ENCODE measurements around the gene SCN5A. TPM values are rescaled to one million over a fixed set of nuclear protein-coding genes. Genes with fewer than 3 reads are reported as not detected.

Gene SCN5A
- total RNA-seq, 2 donors from 2014 or later: 4.5 to 5.6 TPM

DNA sequence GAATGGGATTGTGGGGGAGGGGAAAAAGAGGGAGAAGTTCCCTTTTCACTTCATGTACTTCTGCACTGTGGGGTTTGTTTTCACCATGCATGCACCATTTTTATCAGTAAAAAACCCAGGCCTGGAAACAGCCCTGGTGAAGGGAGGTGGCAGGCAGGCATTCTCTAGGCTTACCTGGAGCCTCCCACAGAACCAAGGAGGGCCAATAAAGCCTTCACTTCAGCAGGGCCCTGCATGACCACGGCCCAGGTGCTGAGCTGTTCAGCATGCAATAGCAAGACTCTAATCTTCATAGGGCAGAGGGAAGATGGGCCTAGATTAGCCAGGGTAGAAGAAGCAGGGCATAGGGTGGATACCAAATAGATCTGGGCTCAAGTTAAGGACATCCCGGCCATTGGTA lies 49.6 kb downstream of the SCN5A start:
- H3K27ac Mint-ChIP-seq: no peak overlapping the region
- peaks cover 5% of the 10 kb centered on the region for H3K4me1 ChIP-seq (ENCODE audit: control insufficient read depth, insufficient read depth, low read length)
- H3K4me1 Mint-ChIP-seq: peaks cover 17% of the 10 kb centered on the region
- no peaks in the 10 kb centered on the region for H3K36me3 Mint-ChIP-seq (ENCODE audit: low read depth)
- H3K9me3 ChIP-seq (ENCODE audit: control insufficient read depth, low read length): peaks cover 12% of the 10 kb centered on the region
- H3K27ac ChIP-seq (ENCODE audit: low read depth, low read length): no peak overlapping the region
- H3K9me3 Mint-ChIP-seq: peaks cover 5% of the 10 kb centered on the region
- H3K27me3 Mint-ChIP-seq (ENCODE audit: insufficient read depth): peaks cover 26% of the 10 kb centered on the region
- TF ChIP-seq, protein P1, sequence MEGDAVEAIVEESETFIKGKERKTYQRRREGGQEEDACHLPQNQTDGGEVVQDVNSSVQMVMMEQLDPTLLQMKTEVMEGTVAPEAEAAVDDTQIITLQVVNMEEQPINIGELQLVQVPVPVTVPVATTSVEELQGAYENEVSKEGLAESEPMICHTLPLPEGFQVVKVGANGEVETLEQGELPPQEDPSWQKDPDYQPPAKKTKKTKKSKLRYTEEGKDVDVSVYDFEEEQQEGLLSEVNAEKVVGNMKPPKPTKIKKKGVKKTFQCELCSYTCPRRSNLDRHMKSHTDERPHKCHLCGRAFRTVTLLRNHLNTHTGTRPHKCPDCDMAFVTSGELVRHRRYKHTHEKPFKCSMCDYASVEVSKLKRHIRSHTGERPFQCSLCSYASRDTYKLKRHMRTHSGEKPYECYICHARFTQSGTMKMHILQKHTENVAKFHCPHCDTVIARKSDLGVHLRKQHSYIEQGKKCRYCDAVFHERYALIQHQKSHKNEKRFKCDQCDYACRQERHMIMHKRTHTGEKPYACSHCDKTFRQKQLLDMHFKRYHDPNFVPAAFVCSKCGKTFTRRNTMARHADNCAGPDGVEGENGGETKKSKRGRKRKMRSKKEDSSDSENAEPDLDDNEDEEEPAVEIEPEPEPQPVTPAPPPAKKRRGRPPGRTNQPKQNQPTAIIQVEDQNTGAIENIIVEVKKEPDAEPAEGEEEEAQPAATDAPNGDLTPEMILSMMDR (conservative IDR thresholded peaks at IDR 0.05): no peak
- no peak overlapping the region for H3K4me3 Mint-ChIP-seq
- H3K4me3 ChIP-seq (ENCODE audit: low read length): no peak overlapping the region
- DNase-seq: peak; percentile 14
- WGBS, 2 experiments (ENCODE audit: insufficient coverage in 1 of 2, insufficient read length in 1 of 2): 93 to 96% methylated on average over 2 of the region's 2 CpGs
- H3K27me3 ChIP-seq (ENCODE audit: control insufficient read depth, insufficient read depth, low read length, poor library complexity, severe bottlenecking): no peaks in the 10 kb centered on the region
- no peaks in the 10 kb centered on the region for H3K36me3 ChIP-seq (ENCODE audit: control insufficient read depth, insufficient read depth, low read length)
- no peak overlapping the region for H3K9ac ChIP-seq (ENCODE audit: extremely low read depth, low read length, poor library complexity, severe bottlenecking)

DNA sequence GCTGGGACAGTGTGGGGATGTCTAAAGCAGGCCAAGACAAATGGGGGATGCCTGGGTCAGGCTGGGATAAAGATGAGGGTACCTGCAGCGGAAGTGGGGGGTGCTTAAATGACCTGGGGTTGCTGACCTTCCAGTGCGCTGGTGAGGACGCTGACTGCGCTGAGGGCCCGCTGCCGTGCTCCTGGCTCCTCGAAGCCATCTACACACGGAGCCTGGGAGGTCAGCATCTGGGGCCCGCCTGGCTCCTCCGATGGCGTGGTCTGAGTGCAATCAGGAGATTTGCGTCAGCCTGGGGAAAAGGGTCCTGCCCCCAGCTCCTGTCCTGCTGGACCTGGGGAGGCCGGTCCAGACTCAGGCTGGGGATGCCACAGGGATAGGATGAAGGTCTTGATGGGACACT lies 50.7 kb downstream of the SCN5A start:
- DNase-seq: peak; percentile 26
- H3K4me1 Mint-ChIP-seq: peaks cover 18% of the 10 kb centered on the region
- no peaks in the 10 kb centered on the region for H3K36me3 Mint-ChIP-seq (ENCODE audit: low read depth)
- H3K9me3 ChIP-seq (ENCODE audit: control insufficient read depth, low read length): peaks cover 12% of the 10 kb centered on the region
- H3K9ac ChIP-seq (ENCODE audit: extremely low read depth, low read length, poor library complexity, severe bottlenecking): no peak overlapping the region
- TF ChIP-seq, protein P1 (conservative IDR thresholded peaks at IDR 0.05): no peak
- no peak overlapping the region for H3K4me3 ChIP-seq (ENCODE audit: low read length)
- H3K27ac Mint-ChIP-seq: no peak overlapping the region
- H3K36me3 ChIP-seq (ENCODE audit: control insufficient read depth, insufficient read depth, low read length): no peaks in the 10 kb centered on the region
- peaks cover 5% of the 10 kb centered on the region for H3K4me1 ChIP-seq (ENCODE audit: control insufficient read depth, insufficient read depth, low read length)
- 95 to 98% methylated on average over 9 to 13 of the region's 13 CpGs for WGBS, 2 experiments (ENCODE audit: insufficient coverage in 1 of 2, insufficient read length in 1 of 2)
- peaks cover 5% of the 10 kb centered on the region for H3K9me3 Mint-ChIP-seq
- H3K27me3 Mint-ChIP-seq (ENCODE audit: insufficient read depth): peaks cover 20% of the 10 kb centered on the region
- H3K27ac ChIP-seq (ENCODE audit: low read depth, low read length): no peak overlapping the region
- H3K4me3 Mint-ChIP-seq: no peak overlapping the region
- H3K27me3 ChIP-seq (ENCODE audit: control insufficient read depth, insufficient read depth, low read length, poor library complexity, severe bottlenecking): no peaks in the 10 kb centered on the region

DNA sequence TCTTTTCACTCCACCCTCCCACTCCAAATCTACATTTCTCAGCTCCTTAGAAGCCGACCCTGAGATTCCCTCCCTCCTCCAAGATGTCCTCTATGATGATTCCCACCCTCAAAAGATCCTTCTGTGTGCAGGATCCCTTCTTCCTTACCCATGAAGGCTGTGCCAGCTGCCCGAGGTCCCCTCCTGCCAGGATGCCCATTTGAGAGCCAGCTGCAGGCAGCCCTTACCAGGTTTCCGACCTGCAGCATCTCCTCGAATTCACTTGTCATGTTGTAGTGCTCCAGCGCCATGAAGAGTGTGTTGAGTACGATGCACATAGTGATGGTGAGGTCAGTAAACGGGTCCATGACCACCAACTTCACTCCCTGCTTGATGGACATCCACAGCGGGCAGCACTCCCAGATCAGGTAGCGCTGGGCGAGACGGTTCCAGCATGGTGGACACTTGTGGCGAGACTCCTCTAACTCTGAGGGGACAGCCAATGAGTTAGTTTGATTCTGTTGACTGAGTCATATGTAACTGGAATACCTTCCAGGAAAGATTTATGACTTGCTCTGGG lies 51.9 kb downstream of the SCN5A start:
- H3K36me3 Mint-ChIP-seq (ENCODE audit: low read depth): no peaks in the 10 kb centered on the region
- peaks cover 5% of the 10 kb centered on the region for H3K9me3 Mint-ChIP-seq
- H3K27me3 ChIP-seq (ENCODE audit: control insufficient read depth, insufficient read depth, low read length, poor library complexity, severe bottlenecking): no peaks in the 10 kb centered on the region
- peak; percentile 13 for DNase-seq
- H3K4me3 Mint-ChIP-seq: no peak overlapping the region
- H3K9me3 ChIP-seq (ENCODE audit: control insufficient read depth, low read length): peaks cover 12% of the 10 kb centered on the region
- peaks cover 5% of the 10 kb centered on the region for H3K4me1 ChIP-seq (ENCODE audit: control insufficient read depth, insufficient read depth, low read length)
- peaks cover 18% of the 10 kb centered on the region for H3K4me1 Mint-ChIP-seq
- H3K4me3 ChIP-seq (ENCODE audit: low read length): no peak overlapping the region
- no peak overlapping the region for H3K27ac Mint-ChIP-seq
- WGBS, 2 experiments (ENCODE audit: insufficient coverage in 1 of 2, insufficient read length in 1 of 2): 92 to 93% methylated on average over 12 of the region's 12 CpGs
- no peak overlapping the region for H3K27ac ChIP-seq (ENCODE audit: low read depth, low read length)
- peaks cover 21% of the 10 kb centered on the region for H3K27me3 Mint-ChIP-seq (ENCODE audit: insufficient read depth)
- H3K9ac ChIP-seq (ENCODE audit: extremely low read depth, low read length, poor library complexity, severe bottlenecking): no peak overlapping the region
- TF ChIP-seq, protein P1 (conservative IDR thresholded peaks at IDR 0.05): no peak
- no peaks in the 10 kb centered on the region for H3K36me3 ChIP-seq (ENCODE audit: control insufficient read depth, insufficient read depth, low read length)

All from endodermal cell (in vitro differentiated cells).